Measurements from ENCODE around the gene BBS1.
A peak's percentile ranks its signal among the peaks of the same experiment; 100 is the strongest.

Gene BBS1

DNA sequence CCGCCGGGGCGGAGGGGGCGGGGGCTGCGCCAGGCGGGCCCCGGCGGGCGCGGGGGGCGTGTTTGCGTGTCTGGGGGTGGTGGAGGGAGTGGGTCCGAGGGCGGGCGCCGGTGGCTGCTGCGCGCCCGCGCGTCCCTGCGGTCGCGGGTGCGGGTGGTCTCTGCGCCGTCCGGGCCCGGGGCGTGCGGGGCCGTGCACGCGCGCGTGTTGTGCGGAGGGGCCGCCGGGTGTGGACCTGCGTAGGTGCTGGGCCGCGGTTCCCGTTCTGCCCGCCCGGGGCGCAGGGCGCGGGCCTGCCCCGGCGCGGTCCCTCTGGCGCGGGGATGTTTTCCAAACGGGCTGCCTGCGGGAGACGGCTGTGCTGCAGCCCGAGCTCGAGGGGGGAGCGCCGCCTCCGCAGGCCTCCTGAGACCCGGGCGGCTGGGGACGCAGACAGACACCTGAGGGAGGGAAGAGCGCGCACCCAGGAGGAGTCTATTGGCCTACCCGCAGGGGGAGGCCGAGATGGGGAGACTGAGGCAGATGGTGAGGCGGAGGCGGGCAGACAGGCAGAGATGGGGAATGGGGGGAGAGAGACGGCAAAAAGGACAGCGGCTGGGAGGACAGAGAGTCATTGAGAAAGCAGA, 43.3 kb upstream of the BBS1 start:
- peak; percentile 36 for DNase-seq (ENCODE audit: low read depth)
- TF ChIP-seq, protein P1, sequence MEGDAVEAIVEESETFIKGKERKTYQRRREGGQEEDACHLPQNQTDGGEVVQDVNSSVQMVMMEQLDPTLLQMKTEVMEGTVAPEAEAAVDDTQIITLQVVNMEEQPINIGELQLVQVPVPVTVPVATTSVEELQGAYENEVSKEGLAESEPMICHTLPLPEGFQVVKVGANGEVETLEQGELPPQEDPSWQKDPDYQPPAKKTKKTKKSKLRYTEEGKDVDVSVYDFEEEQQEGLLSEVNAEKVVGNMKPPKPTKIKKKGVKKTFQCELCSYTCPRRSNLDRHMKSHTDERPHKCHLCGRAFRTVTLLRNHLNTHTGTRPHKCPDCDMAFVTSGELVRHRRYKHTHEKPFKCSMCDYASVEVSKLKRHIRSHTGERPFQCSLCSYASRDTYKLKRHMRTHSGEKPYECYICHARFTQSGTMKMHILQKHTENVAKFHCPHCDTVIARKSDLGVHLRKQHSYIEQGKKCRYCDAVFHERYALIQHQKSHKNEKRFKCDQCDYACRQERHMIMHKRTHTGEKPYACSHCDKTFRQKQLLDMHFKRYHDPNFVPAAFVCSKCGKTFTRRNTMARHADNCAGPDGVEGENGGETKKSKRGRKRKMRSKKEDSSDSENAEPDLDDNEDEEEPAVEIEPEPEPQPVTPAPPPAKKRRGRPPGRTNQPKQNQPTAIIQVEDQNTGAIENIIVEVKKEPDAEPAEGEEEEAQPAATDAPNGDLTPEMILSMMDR (IDR thresholded peaks at IDR 0.05; ENCODE audit: insufficient read depth, low read depth, low read length, missing control alignments) = peak; percentile 3
- peak overlapping the region; percentile 53 for H3K4me3 ChIP-seq (ENCODE audit: low read length)

DNA sequence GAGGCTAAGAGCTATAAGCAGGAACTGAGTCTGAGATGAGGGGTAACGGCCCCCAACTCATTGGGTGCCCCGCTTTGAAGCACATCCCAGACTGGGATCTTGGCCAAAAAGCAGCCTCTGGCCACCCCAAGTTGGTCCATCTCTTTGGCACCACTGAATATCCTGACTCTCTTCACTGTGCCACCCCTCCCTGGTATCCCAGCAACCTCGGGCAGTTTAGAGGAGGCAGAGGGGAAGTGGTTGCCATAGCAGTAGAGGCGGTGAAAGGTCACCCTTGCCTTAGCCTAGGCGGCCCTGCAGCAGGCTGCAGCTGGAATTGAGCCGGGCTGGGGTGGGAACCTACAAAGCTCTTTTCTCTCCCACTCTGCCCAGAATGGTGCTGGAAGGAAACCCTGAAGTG, 42.7 kb upstream of the BBS1 start:
- H3K4me3 ChIP-seq (ENCODE audit: low read length) = peak overlapping the region; percentile 53
- TF ChIP-seq, protein P1 (IDR thresholded peaks at IDR 0.05; ENCODE audit: insufficient read depth, low read depth, low read length, missing control alignments) = no peak
- no peak for DNase-seq (ENCODE audit: low read depth)

DNA sequence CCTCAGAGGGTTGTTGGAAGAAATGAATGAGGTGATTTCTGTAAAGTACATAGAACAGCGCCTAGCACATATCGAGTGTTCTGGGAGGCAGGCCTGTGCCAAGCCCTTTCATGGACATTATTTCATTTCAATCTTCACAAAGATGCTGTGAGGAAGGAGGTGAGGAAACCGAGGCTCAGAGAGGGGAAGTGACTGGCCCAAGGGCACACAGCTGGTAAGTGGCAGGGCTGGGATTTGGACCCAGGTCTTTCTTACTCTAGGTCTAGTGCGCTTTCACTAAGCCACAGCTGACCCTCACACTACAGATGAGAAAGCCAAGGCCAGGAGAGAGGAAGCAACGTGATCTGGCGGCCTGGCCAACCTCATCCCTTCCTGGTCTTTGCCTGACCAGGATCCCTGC, 41.7 kb upstream of the BBS1 start:
- no peak for DNase-seq (ENCODE audit: low read depth)
- TF ChIP-seq, protein P1 (IDR thresholded peaks at IDR 0.05; ENCODE audit: insufficient read depth, low read depth, low read length, missing control alignments) = no peak
- no peak overlapping the region for H3K4me3 ChIP-seq (ENCODE audit: low read length)

DNA sequence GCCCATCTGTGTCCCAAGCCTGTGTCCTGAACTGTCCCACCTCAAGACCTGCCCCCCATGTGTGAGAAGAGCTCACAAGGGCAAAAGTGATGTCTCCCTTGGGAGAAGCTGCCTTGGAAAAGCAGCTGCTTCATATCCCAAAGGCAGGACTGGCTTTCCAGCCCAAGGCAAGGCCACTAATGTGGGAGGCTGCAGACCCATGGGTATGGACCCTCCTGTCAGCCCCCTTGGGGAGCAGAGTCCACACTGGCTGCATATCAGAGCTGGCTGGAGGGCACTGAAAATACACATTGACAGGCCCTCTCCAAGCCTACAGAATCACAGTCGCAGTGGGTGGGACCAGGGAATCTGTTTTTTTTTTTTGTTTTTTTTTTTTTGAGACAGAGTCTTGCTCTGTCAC, 41.0 kb upstream of the BBS1 start:
- TF ChIP-seq, protein P1 (IDR thresholded peaks at IDR 0.05; ENCODE audit: insufficient read depth, low read depth, low read length, missing control alignments) = no peak
- H3K4me3 ChIP-seq (ENCODE audit: low read length) = no peak overlapping the region

DNA sequence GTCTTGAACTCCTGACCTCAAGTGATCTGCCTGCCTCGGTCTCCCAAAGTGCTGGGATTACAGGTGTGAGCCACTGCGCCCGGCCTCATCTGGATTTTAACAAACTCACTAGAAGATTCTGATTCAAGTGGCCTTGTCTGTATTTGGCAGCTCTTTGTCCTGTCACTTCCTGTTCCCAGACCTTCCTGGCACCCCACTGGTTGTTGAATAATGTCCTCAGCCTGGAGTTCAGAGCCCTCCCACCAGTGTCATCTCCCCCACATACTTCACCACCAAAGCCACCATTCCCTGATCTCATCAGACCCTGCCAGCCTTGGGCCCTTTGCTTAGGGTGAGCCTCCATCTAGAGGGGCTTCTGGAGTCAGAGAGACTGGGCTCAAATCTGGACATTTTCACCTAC, 40.4 kb upstream of the BBS1 start:
- no peak overlapping the region for H3K4me3 ChIP-seq (ENCODE audit: low read length)
- DNase-seq (ENCODE audit: low read depth) = no peak
- TF ChIP-seq, protein P1 (IDR thresholded peaks at IDR 0.05; ENCODE audit: insufficient read depth, low read depth, low read length, missing control alignments) = no peak

More for the DNA sequence above, 41.0 kb upstream of the BBS1 start:
- DNase-seq (ENCODE audit: low read depth) = no peak

DNA sequence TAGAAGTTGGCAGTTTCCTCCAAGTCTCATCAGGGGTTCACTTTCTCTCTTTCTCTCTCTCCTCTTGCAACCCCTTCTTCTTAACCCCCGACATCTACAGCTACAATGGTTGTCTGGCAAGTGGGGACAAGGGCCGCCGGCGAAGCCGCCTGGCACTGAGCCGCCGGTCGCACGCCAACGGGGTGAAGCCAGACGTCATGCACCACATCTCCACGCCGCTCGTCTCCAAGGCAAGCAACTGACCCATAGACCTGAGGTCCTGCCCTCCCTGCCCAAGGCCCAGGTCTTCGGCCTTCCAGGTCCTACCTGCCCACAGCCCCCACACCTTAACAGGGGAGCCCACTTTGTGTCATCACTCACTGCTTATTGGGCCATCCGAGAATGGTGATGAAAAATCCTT, 39.3 kb upstream of the BBS1 start:
- no peak for DNase-seq (ENCODE audit: low read depth)
- TF ChIP-seq, protein P1 (IDR thresholded peaks at IDR 0.05; ENCODE audit: insufficient read depth, low read depth, low read length, missing control alignments) = no peak
- H3K4me3 ChIP-seq (ENCODE audit: low read length) = no peak overlapping the region

DNA sequence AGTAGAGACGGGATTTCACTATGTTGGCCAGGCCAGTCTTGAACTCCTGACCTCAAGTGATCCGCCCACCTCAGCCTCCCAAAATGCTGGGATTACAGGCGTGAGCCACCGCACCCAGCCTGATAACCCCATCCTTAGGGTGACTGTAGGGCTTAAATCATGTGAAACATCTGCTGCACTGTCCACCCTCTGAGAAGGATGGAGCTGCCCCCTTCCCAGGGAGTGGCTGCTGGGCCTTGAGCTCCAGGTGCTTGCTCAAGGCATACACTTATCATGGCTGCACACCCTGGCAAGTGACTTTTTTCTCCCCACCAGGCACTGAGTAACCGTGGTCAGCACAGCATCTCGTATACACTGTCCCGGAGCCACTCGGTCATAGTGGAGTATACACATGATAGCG, 38.4 kb upstream of the BBS1 start:
- TF ChIP-seq, protein P1 (IDR thresholded peaks at IDR 0.05; ENCODE audit: insufficient read depth, low read depth, low read length, missing control alignments) = no peak
- no peak for DNase-seq (ENCODE audit: low read depth)
- H3K4me3 ChIP-seq (ENCODE audit: low read length) = no peak overlapping the region
